Glomerular endothelial cell (primary cell): ENCODE data around the gene TSGA10. TPM values are rescaled to one million over a fixed set of nuclear protein-coding genes. Genes with fewer than 3 reads are reported as not detected.
A peak's percentile ranks its signal among the peaks of the same experiment; 100 is the strongest.
"Not testable (repeated sequence)": the region's sequence is repeated elsewhere in the genome, so short reads cannot be mapped to it uniquely, and the experiment has no call there.

Experiments
- DNase-seq: peaks from one replicate; pipeline ENCODE4 v3.0.0-alpha.2; 2011; ENCODE audit warnings: low read depth, low spot score; ENCODE audit errors: extremely low read depth
- total RNA-seq: library from RNA; depleted of rRNA; stranded (reverse); fragments of >200 nt; gene quantifications from 2 replicates; pipeline ENCODE4 v1.2.3, GENCODE V29; 2015

Gene TSGA10
- total RNA-seq, 1 donor from 2014 or later = 5.5 TPM

- no peak for DNase-seq
Measured at GRCh38 chr2:99084256-99084655, 70.5 kb downstream of the TSGA10 start.

- DNase-seq = no peak
Measured at GRCh38 chr2:99081891-99082290, 72.9 kb downstream of the TSGA10 start.

- no peak for DNase-seq
Measured at GRCh38 chr2:99079226-99079625, 75.5 kb downstream of the TSGA10 start.

GRCh38 chr2:99072551-99072950 is 82.2 kb downstream of the TSGA10 start:
- no peak for DNase-seq

- peak; percentile 1 for DNase-seq
Measured at GRCh38 chr2:99067871-99068625, 86.7 kb downstream of the TSGA10 start.

GRCh38 chr2:99066075-99066958 is 88.4 kb downstream of the TSGA10 start:
- peak; percentile 62 for DNase-seq

GRCh38 chr2:99049187-99049586 is 105.6 kb downstream of the TSGA10 start:
- DNase-seq = not testable (repeated sequence)

- DNase-seq = not testable (repeated sequence)
Measured at GRCh38 chr2:99040736-99041300, 113.9 kb downstream of the TSGA10 start.

GRCh38 chr2:99035920-99036319 is 118.8 kb downstream of the TSGA10 start:
- no peak for DNase-seq

GRCh38 chr2:99032786-99033185 is 122.0 kb downstream of the TSGA10 start:
- DNase-seq = no peak

- no peak for DNase-seq
Measured at GRCh38 chr2:99032001-99032400, 122.7 kb downstream of the TSGA10 start.

- DNase-seq = no peak
Measured at GRCh38 chr2:99031481-99031880, 123.3 kb downstream of the TSGA10 start.

GRCh38 chr2:99028558-99028957 is 126.2 kb downstream of the TSGA10 start:
- DNase-seq = no peak

GRCh38 chr2:99027856-99028255 is 126.9 kb downstream of the TSGA10 start:
- no peak for DNase-seq

GRCh38 chr2:99000708-99001107 is 154.0 kb downstream of the TSGA10 start:
- no peak for DNase-seq

- not testable (repeated sequence) for DNase-seq
Measured at GRCh38 chr2:98988695-98989094, 166.0 kb downstream of the TSGA10 start.

GRCh38 chr2:98985905-98986666 is 168.7 kb downstream of the TSGA10 start:
- peak; percentile 4 for DNase-seq

GRCh38 chr2:98975611-98976010 is 179.1 kb downstream of the TSGA10 start:
- no peak for DNase-seq

GRCh38 chr2:98972582-98973167 is 182.1 kb downstream of the TSGA10 start:
- no peak for DNase-seq

- no peak for DNase-seq
Measured at GRCh38 chr2:98959810-98960507, 194.8 kb downstream of the TSGA10 start.
